Fibroblast of skin of abdomen (primary cell): ENCODE measurements around the gene IFIT1B.
"Not testable (repeated sequence)": the region's sequence is repeated elsewhere in the genome, so short reads cannot be mapped to it uniquely, and the experiment has no call there.

Source experiments
- DNase-seq: peaks from one replicate; pipeline ENCODE4 v3.0.0-alpha.2; 2013

The IFIT1B gene

DNA sequence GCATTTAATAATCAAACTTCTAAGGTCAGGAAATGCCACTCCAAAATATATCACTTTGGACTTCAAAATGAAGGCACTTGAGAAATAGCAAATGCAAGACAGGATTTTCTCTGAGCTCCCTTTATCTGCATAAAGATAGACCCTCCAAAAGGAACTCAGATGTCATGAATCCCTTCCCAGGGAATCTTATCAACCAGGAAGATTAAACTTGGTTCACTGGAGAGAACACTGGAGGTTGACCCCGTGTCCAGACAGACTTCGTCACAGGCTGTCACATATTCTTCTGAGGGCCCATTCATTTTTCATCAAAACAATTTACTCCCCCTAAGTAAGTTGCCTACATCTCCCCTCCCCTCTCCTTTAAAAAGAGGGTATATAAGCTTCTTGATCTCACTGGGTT lies 28.9 kb upstream of the IFIT1B start:
- no peak for DNase-seq

DNA sequence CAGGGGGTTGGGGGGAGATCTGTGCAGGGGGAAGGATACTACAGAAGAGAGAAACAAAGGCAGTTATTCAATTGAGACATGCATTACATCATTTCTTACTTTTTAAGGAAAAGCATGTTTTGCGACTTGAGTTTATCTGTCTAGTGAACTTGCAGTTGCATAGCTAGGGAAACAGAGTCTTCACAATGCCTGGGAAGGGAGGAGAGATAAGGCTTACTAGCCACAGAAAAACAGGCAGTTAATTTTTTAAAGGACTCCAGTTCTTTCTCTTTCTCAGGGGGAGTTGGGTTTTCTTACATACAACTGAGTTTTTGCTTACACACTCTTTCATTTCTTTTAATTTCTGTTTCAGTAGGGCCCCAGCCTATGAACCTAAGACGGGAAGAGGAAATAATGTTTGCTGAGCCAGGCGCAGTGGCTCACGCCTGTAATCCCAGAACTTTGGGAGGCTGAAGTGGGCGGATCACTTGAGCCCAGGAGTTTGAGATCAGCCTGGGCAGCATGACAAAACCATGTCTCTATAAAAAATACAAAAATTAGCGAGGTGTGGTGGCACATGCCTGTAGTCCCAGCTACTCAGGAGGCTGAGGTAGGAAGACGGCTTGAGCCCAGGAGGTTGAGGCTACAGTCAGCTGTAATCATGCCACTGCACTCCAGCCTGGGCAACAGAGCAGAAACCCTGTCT lies 27.1 kb upstream of the IFIT1B start:
- not testable (repeated sequence) for DNase-seq

DNA sequence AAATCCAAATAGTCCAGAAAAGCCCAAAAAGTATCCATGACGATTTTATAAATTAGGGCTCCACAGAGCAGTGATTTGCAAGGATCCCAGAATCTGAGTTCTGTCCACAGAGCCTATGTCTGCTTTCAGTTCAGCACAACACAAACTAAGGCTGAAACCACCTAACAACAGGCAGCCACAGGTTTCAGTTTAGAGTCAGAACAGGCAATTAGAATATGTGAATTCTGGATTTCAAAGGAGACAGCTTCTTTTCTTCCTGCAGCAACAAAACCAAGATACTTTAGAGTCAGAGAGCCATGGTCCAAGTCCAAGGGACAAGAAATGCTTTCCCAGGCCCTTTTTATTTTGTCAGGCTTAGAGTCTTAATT lies 26.5 kb upstream of the IFIT1B start:
- no peak for DNase-seq

DNA sequence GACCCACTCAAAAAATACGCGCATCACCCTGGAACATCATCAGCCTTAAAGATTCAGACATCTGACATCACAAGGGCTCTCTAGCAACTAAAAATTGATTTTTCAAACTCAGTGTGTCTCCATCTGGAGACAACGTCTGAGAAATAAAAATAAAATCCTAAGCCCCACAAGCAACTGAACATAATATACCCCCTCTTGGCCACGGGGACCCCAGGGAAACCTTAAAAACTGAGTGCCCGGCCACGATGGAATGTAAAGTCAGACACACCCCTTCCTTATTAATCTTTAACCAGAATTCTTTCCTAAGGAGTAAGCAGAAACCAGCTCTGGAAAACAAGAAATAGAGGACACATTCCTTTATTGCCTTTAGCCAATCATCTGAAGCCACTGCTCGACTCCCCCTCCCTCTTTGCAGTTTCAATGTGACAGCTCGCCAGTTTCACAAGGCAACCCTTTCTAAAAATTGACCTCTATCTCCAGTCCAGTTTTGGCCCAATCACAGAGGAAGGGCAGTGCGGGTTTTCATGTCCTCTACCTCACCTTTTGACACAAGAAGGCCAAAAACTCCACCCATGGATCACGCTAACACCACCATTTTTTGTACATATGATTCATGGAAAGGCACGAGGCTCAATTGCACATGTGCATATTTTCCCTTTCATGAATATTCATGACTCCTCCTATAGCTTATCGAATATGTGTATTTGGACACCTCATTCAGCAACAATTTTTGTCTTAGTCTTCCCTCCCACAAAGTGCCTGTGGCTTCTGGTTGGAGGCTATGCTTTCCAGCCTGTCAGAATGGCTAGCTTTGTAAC lies 25.9 kb upstream of the IFIT1B start:
- DNase-seq = peak; percentile 98

DNA sequence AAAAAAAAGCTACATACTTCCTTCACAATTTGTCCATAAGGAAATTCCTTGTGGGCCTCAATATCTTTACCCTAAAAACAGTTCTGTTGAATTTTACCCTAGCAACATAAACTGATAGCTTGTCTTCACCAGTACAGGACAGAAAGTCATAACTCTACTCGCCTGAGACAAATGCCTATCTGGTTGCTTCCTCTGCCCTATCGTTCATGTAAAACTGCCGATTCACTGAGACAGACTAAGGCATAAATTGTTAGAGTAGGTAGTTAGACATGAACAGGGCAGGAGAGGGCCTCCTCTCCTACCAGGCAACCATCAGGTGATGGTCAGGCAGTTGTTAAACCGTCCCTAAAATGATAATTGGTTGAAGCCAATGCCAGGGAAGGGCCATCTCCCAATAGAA lies 25.1 kb upstream of the IFIT1B start:
- peak; percentile 30 for DNase-seq

DNA sequence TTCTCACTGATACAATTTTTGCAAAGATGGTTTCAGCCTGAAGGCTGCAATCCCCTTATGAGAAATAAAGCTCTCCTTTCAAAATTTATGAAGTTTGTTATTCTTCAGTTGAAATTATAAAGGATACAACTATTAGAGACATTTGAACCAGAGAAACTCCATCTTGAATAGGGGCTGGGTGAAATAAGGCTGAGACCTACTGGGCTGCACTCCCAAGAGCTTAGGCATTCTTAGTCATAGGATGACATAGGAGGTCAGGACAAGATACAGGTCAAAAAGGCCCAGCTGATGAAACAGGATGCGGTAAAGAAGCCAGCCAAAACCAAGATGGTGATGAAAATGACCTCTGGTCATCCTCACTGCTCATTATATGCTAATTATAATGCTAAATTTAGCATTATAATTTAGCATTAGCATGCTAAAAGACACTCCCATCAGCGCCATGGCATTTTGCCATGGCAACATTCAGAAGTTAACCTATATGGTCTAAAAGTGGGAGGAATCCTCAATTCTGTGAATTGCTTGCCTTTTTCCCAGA lies 22.4 kb upstream of the IFIT1B start:
- DNase-seq = peak; percentile 48

DNA sequence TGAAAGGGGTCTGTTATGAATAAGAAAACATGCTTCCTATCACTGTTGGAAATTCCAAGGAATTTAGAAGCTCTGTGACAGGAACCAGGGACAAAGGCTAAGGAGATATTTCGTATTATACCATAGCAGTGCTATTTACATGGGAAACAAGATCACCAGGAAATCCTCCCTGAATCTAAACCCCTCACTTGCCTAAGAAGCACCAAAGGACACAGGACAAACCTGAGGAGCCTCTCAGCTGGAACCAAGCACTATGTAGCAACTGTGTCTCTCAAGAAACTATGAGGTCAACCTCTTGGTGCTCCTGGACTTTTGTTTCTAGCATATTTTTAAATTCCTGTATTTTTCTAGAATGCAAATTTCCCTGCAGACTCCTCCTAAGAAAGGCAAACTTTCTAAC lies 20.8 kb upstream of the IFIT1B start:
- no peak for DNase-seq

DNA sequence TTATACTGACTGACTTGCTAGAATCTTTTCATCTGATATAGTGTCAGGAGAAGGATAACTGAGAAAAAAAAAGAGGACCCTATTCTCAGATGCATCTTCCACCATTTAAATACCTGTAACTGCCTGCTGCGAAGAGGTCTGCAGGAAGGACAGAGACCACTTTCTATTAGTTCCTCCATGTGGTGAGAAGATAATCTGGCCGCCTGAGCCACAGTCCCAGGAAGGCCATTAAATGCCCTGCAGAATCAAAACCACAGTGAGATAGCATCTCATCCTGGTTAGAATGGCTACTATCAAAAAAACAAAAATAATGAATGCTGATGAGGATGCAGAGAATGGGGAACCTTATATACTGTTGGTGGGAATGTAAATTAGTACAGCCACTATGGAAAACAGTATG lies 19.9 kb upstream of the IFIT1B start:
- no peak for DNase-seq

DNA sequence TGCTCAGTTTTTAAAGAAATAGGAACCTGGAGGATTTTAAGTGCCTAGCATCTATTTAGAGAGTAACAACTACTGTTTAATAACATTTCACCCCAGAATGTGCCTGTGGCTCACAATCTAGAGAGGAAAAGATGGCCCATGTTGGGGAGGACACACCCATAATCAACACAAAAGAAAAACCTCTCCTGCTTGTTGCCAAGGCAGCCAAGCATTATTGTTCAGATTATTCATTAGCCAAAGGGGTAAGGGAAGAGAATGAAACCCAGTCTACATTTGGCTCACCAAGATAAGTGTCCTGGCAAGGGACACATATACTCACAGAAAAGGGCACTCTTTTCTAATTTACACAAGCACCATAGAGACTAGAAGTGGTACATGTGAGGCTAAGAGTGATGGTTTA lies 17.7 kb upstream of the IFIT1B start:
- DNase-seq = no peak

DNA sequence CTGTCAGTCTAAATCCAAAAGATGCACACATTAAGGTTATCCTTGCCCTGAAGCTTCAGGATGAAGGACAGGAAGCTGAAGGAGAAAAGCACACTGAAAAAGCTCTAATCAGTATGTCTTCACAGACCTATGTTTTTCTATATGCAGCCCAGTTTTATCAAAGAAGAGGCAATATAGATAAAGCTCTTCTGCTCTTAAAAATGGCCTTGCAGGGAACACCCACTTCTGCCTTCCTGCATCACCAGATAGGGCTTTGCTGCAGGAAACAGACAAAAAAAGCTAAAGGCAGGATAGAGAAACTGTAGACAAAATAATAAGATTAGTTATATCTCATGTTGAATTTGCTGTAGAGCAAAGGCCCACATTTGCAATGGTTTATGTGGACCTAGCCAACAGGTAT lies 14.9 kb upstream of the IFIT1B start:
- DNase-seq = no peak

DNA sequence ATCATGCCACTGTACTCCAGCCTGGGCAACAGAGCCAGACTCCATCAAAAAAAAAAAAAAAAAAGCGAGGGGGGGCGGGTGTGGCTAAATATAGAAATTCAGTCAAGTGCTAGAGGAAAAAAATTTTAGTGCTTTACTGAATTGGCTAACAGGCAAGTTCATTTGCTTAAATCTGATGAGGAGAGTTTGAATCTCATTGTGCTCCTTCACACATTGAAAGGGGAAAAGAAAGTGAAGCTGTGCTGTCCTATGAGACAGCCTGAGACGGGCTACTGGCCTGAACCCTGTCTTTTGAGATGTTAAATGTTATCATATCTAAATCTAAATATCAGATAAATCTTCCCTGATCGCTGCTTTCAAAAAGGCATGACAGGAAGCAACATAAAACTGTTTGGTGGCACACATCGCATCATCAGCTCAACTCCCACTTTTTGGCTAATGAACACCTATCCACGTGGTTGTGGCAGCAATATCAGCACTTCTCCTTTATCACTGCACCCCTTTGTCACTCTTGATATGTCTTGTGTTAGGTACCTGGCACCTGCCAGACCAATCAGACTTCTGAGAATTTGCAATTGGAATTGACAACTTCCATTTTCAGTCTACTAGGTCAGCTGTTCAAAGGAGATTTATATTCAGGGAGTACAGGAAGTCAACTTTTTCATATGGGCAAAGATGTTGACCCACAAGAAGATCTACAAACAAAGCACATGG lies 14.0 kb upstream of the IFIT1B start:
- DNase-seq = no peak

DNA sequence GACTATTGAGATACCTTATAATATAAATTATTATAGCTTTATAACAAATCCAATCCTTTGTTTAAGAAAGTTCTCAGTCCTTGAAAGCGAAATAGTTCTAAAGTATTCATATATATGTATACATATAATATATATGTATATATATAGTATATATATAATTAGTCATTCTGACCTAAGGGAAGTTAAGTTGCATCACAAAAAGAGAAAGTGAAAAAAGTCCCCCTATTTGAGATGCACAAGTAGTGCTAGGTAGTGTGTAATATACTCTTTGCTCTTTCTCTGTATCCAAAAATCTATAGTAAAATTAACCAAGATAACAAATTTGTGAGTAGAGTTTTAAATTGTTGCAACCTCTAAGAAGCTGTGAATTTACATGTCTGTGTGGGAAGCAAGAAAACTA lies 13.3 kb upstream of the IFIT1B start:
- DNase-seq = no peak

DNA sequence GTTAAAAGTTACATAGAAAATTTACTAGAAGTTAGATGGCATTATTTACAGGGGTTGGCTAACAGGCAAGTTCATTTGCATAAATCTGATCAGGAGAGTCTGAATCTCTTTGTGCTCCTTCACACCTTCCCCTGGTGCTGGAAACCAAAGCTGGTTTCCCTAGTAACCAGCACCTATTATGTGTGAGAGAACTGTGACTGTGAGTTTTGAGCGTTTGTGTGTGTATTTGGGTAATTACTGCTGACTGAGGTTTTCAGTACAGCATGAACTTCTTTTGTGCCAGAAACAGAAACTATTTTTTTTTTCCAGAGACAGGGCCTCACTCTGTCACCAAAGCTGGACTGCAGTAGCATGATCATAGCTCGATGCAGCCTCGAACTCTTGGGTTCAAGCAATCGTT lies 10.3 kb upstream of the IFIT1B start:
- DNase-seq = no peak

DNA sequence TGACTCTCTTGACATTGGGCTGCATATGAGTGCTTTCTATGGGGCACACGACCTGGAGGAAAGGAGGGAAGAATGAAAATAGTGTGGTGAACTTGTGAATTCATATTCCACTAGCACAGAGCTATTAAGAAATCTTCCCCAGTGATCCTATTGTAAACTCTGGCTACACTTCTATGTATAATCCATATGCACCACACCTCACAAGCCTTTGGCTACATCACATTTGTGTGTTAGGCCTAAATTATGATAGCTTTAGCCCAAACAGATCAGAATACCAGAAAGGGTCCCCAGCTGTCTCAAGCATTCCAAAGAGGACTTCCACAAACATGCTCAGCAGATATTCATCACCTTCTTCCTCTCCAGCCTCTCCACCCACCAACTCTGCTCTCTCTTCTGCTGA lies 9.7 kb upstream of the IFIT1B start:
- DNase-seq = no peak

DNA sequence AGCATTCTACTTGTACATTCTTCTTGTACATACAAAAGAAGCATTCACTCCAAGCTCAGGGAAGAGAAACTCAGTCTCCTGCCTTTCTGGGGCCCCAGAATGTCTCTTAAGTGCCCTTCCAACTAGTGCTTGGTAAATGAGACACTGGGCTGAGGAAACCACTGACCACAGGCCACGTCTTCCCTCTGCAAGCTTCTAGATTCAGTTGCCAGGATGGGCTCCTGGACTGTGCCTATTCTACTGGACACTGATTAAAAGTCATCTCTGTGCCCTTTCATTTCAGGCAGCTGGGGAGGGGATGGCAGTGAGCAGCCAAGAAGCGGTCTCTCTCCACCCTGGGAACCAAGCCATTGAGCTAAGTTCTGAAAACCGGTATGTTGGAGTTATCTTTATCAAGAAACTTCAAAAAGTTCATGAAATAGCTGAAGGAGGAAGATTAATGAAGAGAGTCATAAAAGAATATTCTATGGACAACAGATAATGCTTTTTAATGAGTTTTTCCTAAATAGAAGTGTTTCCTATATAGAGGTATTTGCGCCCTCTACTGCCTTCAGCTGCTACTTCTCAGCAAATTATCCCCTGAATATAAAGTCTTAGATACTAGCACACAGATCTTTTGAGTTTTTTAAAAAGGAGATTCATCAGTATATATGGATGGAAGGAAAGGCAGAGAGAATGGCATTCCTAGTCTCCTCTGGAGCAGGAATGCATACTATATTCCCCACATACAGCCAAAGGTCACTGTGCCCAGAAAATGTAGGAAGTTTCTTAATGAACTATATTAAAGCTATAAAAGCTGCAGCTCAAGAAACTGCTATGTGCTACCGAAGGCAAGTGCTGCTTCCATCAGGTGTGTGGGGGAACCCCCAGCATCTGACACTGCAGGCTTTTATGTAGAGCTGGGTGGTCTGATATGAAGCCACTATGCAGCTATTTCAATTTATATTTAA lies 8.4 kb upstream of the IFIT1B start:
- DNase-seq = peak; percentile 49

DNA sequence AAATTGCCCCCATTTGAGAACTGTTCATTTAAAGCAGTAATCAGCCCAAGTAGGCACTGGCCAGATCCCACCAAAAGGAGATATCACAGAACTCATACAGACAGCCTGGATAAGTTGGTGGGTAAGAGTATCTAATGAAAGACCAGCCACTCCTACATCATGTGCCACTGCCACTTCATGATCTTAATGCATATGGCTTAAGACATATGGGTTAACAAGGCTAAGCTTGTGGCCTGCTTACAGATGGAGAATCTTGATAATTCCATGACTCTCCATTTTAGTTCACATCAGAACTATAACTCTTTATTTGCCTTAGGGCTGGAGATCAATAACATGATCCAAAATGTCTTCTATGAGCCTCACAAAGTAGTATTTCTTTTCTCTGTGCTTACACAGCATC lies 6.8 kb upstream of the IFIT1B start:
- DNase-seq = no peak

DNA sequence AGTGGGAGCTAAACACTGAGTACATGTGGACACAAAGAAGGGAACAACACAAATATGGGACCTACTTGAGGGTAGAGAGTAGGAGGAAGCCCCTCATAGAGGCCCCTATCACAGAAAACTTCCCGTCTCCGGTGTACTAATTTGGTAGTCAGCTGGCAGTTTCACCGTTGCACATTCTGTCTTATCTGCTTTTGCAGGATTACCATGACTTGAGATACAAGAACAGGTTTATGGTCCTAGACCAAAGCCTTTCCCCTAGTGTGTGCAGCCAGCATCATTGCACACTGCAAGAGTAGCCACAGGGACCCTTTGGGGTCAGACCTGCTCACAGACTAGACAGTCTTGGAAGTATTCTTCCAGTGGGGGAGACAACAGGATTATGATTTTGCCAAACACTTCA lies 5.9 kb upstream of the IFIT1B start:
- DNase-seq = no peak

DNA sequence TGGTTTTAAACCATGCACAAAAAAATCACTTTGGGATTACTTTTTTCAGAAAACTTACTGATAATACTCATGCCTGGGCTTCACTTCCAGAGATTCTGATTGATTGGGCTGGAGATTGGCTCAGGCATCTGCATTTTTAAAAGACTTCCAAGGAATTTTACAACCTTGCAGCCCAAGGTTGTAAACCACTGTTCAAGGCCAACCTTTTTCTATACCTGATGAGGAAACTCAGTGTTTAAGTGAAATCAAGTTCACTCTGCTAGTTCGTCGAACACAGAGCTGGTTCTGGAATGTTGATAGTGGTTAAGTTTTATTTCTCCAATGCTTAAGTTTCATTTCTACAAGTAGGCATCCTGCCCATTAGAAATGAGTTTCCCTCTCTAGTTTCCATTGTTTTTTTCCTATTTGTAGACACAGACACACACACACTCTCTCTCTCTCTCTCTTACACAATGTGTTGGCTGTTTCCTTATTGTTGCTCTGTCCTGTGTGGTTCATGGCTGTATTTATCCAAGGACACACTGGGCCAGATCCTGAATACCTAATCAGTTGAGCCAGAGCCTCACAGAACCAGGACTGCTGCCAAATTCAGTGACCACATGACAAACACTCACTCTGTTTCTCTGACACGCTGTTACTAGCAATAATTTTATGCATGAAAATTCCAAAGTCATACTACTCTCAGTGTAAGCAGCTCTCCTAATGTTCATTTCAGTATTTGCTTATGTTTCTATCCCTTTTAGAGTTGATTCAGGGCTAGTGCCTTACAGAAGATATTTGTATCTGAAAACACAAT lies 3.7 kb upstream of the IFIT1B start:
- DNase-seq = peak; percentile 86

DNA sequence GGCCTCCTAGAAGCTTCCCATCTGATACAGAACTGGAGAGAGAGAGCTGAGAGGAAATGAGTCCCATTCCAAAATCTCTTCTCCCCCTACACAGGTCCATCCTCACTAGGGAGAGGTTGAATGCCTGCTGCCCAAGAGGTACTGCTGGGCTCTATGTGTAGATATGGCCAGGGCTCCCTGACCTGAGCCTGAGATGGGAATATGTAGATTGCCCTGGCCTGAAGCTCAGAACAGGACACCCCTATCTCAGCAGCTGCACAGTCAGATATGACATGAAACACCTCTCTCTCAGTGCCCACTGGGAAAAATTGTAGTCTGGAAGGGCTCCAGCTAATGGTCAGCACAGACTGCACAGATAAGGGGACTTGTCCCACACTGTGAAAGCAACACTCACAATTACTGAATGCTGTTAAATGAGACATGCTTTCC lies 3.1 kb upstream of the IFIT1B start:
- no peak for DNase-seq

DNA sequence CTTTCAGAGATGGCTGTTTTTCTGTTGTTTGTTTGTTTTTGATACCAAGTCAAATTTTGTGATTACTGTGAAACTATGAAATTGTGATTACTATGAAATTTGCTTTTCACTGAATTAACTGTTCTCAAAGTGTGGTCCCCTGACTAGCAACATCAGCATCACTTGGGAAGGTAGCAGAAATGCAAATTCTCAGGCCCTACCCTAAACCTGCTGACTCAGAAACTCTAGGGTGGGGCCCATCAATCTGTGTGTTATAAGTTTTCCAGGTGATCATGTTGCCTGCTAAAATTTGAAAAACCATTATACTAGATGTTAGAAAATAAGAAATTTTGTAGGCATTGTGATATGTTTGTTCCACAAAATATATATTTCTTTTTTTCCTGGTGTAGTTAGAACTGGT lies 1.2 kb downstream of the IFIT1B start:
- no peak for DNase-seq

DNA sequence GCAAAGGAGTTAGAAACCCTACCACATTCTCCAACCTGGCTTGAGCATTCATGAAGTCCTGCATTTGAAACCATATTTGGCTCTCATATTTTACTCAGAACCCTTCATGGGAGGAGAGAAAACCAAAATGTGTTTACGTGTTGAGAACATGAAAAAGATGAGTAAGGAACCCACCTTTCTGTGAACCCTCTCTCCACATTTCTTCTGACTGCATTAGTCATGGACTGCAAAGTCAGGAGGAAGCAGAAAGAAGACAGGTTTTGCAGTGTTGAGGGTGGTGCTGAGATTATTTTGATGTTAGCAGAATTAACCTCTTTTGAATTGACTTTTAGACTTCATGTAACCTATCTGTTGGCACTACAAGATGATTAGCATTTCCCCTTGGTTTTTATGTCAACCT lies 4.9 kb downstream of the IFIT1B start:
- DNase-seq = no peak
